Measurements from ENCODE around the gene EIPR1. TPM values are rescaled to one million over a fixed set of nuclear protein-coding genes. Genes with fewer than 3 reads are reported as not detected.

Gene EIPR1
- total and polyA plus RNA-seq, 2 of the 13 experiments (the other 11 are each of a cell fraction or from before 2014, with no cell fraction given), result 70.0 to 96.3 TPM

- TF ChIP-seq ZNF281 (CRISPR knock-in tag; IDR thresholded peaks at IDR 0.05; ENCODE audit: borderline replicate concordance) (peak; percentile 50; the same call in 1 of the 2 replicates), ARID5B (CRISPR knock-in tag; IDR thresholded peaks at IDR 0.05) (peak; percentile 63), NR2F1 (CRISPR knock-in tag; IDR thresholded peaks at IDR 0.05) (peak in 1 of 2 experiments; percentile 52; a peak in 1 of 4 replicates), ZNF570 (CRISPR knock-in tag; IDR thresholded peaks at IDR 0.05; ENCODE audit: borderline replicate concordance) (no peak), PPARG (CRISPR knock-in tag; conservative IDR thresholded peaks at IDR 0.05) (no peak), RARA (CRISPR knock-in tag; IDR thresholded peaks at IDR 0.05) (peak; percentile 98), RXRB (CRISPR knock-in tag; IDR thresholded peaks at IDR 0.05; ENCODE audit: borderline replicate concordance) (peak; percentile 83), SOX5 (CRISPR knock-in tag; IDR thresholded peaks at IDR 0.05; ENCODE audit: borderline replicate concordance) (peak; percentile 18; the same call in 1 of the 2 replicates), THRA (CRISPR knock-in tag; IDR thresholded peaks at IDR 0.05; ENCODE audit: borderline replicate concordance) (peak; percentile 67; the same call in 1 of the 2 replicates), PHF8 (CRISPR knock-in tag; IDR thresholded peaks at IDR 0.05) (no peak), TFE3 (CRISPR knock-in tag; IDR thresholded peaks at IDR 0.05) (peak; percentile 68; the same call in 1 of the 2 replicates), ZBTB39 (CRISPR knock-in tag; IDR thresholded peaks at IDR 0.05) (no peak), ZBTB7A (CRISPR knock-in tag; IDR thresholded peaks at IDR 0.05) (no peak), FOXA3 (CRISPR knock-in tag; IDR thresholded peaks at IDR 0.05) (0 out of 2 replicates have a peak, but pooled peaks have one; percentile 9), CHCHD3 (CRISPR knock-in tag; IDR thresholded peaks at IDR 0.05) (no peak), NR2F6 (IDR thresholded peaks at IDR 0.05) (peak; percentile 61), NR2F6 (CRISPR knock-in tag; IDR thresholded peaks at IDR 0.05) (peak; percentile 67; the same call in 1 of the 2 replicates)
These were observed 83.5 kb downstream of the EIPR1 start (continued) for GRCh38 chr2:3294069-3294468.

Measured in HepG2 (cell line).